ENCODE data around the gene PDE7B.
"Not testable (repeated sequence)": the region's sequence is repeated elsewhere in the genome, so short reads cannot be mapped to it uniquely, and the experiment has no call there.

The PDE7B gene

GRCh38 chr6:135850882-135851281 lies 619 bp upstream of the PDE7B start:
- DNase-seq: no peak

GRCh38 chr6:135852746-135853145 lies 1.2 kb downstream of the PDE7B start:
- no peak for DNase-seq

DNA sequence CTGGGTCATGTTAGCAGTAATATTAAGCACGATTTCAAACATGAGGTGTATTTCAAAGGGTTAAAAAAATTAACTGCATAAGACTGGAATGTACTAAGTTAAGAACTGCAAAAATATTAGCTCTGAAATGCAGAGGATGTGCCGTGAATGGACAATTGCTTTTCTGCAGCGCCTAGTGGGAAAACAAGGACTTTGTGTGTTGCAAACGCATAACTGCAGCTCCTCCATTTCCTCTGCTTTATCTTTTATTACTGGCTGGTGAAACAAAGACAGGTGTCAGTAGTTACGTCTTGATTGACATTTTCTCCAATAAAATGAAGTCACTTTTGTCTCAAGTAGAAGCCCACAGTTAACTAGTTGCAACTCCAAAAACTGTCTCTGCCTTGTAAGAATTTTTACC lies 1.7 kb downstream of the PDE7B start:
- DNase-seq: no peak

- no peak for DNase-seq
These were observed 2.5 kb downstream of the PDE7B start for GRCh38 chr6:135853986-135854385.

- no peak for DNase-seq
These were observed 3.3 kb downstream of the PDE7B start for GRCh38 chr6:135854799-135855198.

GRCh38 chr6:135858931-135859330 lies 7.4 kb downstream of the PDE7B start:
- DNase-seq: no peak

DNA sequence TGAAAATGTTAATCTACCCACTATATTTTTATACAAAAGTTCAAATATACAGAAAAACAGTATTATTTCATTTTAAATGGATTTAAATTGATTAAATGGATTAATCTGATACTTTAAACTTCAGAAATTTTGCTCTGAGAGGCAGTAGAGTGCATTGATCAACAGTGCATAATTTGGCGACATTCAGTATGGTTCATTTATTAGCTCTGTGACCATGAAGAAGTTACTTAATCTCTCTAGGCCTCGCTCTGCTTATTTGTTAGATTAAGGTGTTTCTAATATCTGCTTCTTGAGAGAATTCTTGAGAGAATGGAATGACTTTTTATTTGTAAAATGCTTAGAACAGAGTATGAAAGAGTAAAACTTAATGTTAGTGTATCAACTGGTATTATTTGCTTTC lies 8.9 kb downstream of the PDE7B start:
- no peak for DNase-seq

DNA sequence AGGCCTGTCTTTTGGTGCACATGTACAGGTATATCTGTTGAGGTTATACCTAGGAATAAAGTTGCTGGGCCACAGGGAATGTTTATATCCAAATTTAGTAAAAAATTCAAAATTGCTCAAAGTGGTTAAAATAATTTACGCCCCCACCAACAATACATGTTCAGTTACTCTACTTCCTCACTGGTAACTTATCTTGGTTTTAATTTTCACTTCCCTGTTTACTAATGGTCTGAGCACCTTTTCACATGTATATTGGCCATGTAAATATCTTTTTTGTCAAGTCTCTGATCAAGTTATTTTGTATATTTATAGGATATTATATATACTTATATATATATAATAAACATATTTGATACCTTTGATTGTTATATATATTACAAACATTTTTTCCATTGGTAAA lies 9.7 kb downstream of the PDE7B start:
- DNase-seq: no peak

DNA sequence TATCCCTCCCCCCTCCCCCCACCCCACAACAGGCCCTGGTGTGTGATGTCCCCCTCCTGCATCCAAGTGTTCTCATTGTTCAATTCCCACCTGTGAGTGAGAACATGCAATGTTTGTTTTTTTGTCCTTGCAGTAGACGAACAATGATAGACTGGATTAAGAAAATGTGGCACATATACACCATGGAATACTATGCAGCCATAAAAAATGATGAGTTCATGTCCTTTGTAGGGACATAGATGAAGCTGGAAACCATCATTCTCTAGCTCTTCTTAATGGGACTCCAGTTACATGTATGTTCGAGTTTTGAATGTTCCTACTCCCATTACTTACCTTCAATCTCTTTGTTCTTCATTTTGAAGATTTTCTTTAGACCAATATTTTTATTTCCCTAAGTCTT lies 13.4 kb downstream of the PDE7B start:
- not testable (repeated sequence) for DNase-seq

GRCh38 chr6:135866445-135867123 lies 15.1 kb downstream of the PDE7B start:
- no peak for DNase-seq

- DNase-seq: no peak
These were observed 15.8 kb downstream of the PDE7B start for GRCh38 chr6:135867332-135867731.

GRCh38 chr6:135869857-135870256 lies 18.4 kb downstream of the PDE7B start:
- DNase-seq: no peak

- no peak for DNase-seq
These were observed 19.2 kb downstream of the PDE7B start for GRCh38 chr6:135870722-135871121.

GRCh38 chr6:135871296-135871695 lies 19.8 kb downstream of the PDE7B start:
- DNase-seq: no peak

DNA sequence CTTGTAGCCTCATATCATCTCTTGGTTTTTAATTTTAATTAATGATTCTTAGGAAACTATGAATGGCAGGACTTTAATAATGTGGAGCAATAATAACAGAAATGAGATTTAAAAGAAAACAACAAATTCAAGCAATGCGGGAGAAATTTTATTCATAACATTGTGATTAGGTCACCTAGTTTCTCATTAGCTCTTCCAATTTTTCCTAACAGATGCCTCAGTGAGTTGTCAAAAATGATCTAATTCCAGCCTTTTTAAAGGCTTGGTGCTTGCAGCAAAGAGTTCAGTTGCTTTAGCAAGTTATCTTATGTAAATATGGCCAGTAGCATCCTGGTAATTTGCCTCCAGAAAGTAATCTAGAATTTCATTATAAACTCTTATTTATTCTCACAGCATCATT lies 20.4 kb downstream of the PDE7B start:
- no peak for DNase-seq

DNA sequence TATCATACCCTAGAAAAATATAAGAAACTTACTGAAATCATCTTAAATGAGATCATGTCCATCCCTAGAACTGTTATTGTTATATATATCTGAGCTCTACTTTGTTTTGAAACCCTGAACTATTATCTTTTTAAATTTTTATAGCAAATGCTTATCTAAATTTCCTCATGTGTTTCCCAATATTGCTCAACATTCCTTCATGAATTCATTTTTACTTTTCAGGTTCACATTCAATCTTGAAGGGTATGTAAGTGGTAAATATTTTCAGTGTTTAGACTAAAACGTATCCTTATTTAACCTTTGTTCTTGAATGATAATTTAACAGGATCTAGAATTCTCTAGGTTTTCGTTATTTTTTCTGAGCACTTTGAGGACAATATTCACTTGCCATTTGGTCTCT lies 23.9 kb downstream of the PDE7B start:
- no peak for DNase-seq

DNA sequence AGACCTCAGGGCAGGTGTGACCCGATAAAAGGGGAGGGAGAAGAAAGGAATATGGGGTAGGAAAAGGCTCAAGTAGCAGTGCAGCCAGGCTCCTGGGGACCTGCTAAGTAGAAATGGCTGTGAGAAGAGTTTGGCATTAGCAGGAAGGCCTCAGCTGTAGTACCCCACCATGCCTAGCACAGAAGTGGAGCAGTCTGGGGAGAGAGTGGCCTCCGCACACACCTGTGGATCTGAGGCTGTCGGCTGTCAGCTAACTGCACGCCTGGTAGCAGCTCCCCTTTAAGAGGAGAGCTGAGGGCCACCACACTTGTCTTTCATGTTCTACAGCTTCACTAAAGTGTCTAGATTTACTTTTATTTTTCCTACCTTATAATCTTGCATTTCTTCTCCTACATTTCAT lies 24.6 kb downstream of the PDE7B start:
- no peak for DNase-seq

DNA sequence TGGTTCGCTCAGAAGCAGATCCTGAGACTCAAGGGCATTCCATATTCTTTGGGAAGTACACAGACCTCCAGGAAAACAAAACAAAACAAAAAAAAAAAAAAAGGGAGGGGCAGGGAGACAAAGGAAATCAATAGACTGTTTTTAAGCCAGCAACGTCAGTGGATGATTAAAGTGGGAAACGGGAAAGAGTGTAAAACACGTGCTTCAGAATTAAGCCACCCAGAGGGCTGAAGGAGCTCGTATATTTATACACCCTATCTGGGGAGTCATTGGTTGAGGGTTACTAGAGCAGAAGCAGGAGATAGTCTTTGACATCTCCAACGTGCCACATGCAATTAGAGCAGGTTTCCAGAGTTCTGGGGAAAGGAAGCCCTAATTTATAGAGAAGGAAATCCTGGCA lies 26.2 kb downstream of the PDE7B start:
- DNase-seq: no peak

DNA sequence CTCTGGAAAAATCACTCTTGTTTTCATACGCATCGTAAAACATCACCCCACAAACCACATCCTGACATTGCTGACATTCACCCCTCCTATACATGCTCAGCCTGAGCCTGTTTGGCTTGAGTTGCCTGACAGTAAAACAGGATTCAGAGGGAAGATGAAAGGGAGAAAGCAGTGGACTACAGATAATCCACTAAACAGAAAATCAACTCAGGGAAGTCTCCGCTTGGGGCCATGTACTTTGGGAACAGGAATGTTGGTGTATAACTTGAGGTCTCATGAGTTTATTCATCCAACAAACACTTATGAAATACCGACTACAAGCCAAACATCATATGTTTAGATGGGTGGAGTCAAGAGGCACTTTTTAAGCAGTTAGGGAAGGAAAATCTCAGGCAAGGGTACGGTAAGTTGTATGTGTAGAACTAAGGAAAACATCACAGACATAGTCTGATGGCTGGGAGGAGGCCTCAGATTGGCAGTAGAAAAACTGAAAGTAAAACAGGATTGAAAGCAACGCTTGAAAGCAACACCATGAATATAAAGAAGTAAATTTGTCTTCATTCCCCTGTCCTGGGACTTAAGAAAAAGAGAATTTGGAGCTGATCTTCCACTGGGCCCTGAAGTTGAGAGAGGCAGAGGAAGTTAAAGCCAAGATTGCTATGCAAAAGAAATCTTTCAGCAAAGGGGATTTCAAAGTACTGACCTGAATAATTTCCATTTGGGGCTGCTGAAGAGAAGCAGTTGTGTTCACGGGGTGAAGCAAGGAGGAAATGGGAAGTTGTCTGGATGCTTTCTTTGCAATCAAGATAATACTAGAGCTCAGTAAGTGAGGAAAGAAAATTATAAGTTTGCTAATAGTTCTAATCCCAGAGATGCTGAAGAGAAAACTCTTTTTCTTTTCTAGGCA lies 28.8 kb downstream of the PDE7B start:
- DNase-seq: peak; percentile 33 to 36

- no peak for DNase-seq
These were observed 31.5 kb downstream of the PDE7B start for GRCh38 chr6:135883045-135883444.

- DNase-seq: no peak
These were observed 32.0 kb downstream of the PDE7B start for GRCh38 chr6:135883536-135883935.

- DNase-seq: no peak
These were observed 32.6 kb downstream of the PDE7B start for GRCh38 chr6:135884136-135884535.

DNA sequence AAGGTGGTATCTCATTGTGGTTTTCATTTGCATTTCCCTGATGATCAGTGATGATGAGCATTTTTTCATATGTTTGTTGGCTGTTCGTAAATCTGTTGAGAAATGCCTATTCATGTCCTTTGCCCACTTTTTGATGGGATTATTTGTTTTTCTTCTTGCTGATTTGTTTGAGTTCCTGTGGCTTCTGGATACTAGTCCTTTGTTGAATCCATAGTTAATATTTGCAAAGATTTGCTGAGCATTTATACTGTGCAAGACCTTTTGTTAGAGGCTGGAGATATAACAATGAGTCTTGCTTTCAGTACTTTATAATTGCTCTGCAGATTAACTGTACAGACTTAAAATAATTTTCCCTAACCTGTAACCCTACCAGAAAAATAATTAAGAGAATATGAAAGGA lies 35.6 kb downstream of the PDE7B start:
- DNase-seq: no peak

GRCh38 chr6:135888818-135889217 lies 37.3 kb downstream of the PDE7B start:
- no peak for DNase-seq
